CD8-positive, alpha-beta memory T cell (primary cell): Measurements from ENCODE around the gene DCLK3. TPM values are rescaled to one million over a fixed set of nuclear protein-coding genes. Genes with fewer than 3 reads are reported as not detected.
A peak's percentile ranks its signal among the peaks of the same experiment; 100 is the strongest.

Experiments used
- CTCF ChIA-PET: fragments of 350-600 bp; sonication (Branson Sonifier 250); formaldehyde crosslinking; loops from one replicate; lab custom pipeline; 2021; ENCODE audit warnings: antibody characterized with exemption; lab: Charles Lee
- POLR2A ChIA-PET: fragments of 350-600 bp; sonication (Branson Sonifier 250); formaldehyde crosslinking; loops from one replicate; lab custom pipeline; 2021; ENCODE audit warnings: antibody characterized with exemption; lab: Charles Lee
- DNase-seq, 5 donors: peaks; one replicate each; pipeline versions ENCODE4 v3.0.0 to v3.0.0-alpha.2; 2020 to 2022; ENCODE audit warnings: mixed read lengths in 1 of 5
- H3K27ac ChIP-seq: one replicate; pipeline ENCODE4 v1.7.0; 2013; ENCODE audit warnings: low read depth, mild to moderate bottlenecking, low read length, moderate library complexity
- H3K27me3 ChIP-seq: 2 replicates; pipeline ENCODE4 v1.7.0; 2013; ENCODE audit warnings: low read length, mild to moderate bottlenecking; ENCODE audit not compliant: insufficient read depth, poor library complexity, severe bottlenecking
- H3K36me3 ChIP-seq: 2 replicates; pipeline ENCODE4 v1.7.0; 2013; ENCODE audit warnings: mild to moderate bottlenecking, low read length, moderate library complexity; ENCODE audit not compliant: insufficient read depth
- H3K4me1 ChIP-seq: 2 replicates; pipeline ENCODE4 v1.7.0; 2013; ENCODE audit warnings: mild to moderate bottlenecking, low read length, moderate library complexity; ENCODE audit not compliant: insufficient read depth
- H3K4me3 ChIP-seq: 2 replicates; pipeline ENCODE4 v1.7.0; 2013; ENCODE audit warnings: mild to moderate bottlenecking, low read length
- H3K9me3 ChIP-seq: 2 replicates; pipeline ENCODE4 v1.7.0; 2013; ENCODE audit warnings: mild to moderate bottlenecking, low read length
- H3K27ac Mint-ChIP-seq, 8 donors: one replicate each; pipeline ENCODE4 v1.8.0; 2020 to 2021; ENCODE audit warnings: mixed read lengths in 8 of 8, mild to moderate bottlenecking in 6 of 8, inconsistent platforms in 3 of 8, moderate library complexity in 3 of 8
- H3K27me3 Mint-ChIP-seq, 2 donors: one replicate each; pipeline ENCODE4 v1.8.0; 2020 to 2021; ENCODE audit warnings: mixed read lengths in 2 of 2, mild to moderate bottlenecking in 1 of 2, moderate library complexity in 1 of 2
- H3K36me3 Mint-ChIP-seq, 3 donors: one replicate each; pipeline ENCODE4 v1.8.0; 2020 to 2021; ENCODE audit warnings: mixed read lengths in 3 of 3, inconsistent platforms in 1 of 3, mild to moderate bottlenecking in 1 of 3
- H3K4me1 Mint-ChIP-seq, 3 donors: one replicate each; pipeline ENCODE4 v1.8.0; 2020 to 2021; ENCODE audit warnings: mixed read lengths in 3 of 3, inconsistent platforms in 1 of 3, mild to moderate bottlenecking in 1 of 3
- H3K4me3 Mint-ChIP-seq, 7 donors: one replicate each; pipeline ENCODE4 v1.8.0; 2020 to 2021; ENCODE audit warnings: mixed read lengths in 7 of 7, mild to moderate bottlenecking in 6 of 7, moderate library complexity in 4 of 7, inconsistent platforms in 2 of 7
- H3K9me3 Mint-ChIP-seq, 5 donors: one replicate each; pipeline ENCODE4 v1.8.0; 2020 to 2022; ENCODE audit warnings: mixed read lengths in 5 of 5, mild to moderate bottlenecking in 3 of 5, moderate library complexity in 2 of 5, inconsistent platforms in 1 of 5
- polyA plus RNA-seq: library from polyadenylated mRNA; unstranded; fragments of 300-500 nt; fragmentation: Illumina TruSeq; gene quantifications from one replicate; pipeline ENCODE4 v1.2.3, GENCODE V29; 2021
- total RNA-seq, 2 experiments: library from RNA; stranded (reverse); gene quantifications; one replicate each; pipeline ENCODE4 v1.2.3, GENCODE V29; 2021

The DCLK3 gene
- total and polyA plus RNA-seq, 3 experiments from 2014 or later = not detected

DNA sequence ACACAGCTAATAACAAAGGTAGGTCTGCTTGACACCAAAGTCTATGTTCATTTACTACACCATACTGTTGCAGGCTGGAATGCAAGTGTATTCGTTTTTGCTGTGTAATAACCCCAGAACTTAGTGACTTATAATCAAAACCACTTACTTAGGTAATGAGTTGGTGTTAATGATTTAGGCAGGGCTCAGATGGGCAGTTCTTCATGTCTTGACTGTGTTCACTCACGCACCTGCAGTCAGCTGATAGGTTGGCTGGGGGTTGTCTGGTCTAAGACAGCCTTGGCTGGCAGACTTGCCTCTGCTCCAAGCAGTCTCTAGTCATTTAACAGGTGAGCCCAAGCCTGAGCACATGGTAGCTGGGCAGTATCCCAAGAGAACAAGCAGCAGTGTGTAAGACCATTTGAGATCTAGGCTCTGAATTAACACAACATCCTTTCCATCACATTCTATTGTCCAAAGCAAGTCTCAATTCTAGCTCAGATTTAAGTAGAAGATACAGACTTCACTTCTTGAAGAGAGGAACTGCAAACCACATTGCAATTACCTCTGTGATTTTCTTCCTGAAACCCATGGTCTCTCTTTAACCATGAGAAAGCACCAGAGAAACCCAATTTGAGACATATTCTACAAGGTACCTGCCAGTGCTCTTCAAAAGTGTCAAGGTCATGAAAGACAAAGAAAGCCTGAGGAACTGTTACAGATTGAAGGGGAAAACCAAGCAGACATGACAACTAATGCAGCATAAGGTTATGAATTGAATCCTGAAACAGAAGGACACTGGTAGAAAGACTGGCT lies 13.3 kb upstream of the DCLK3 start:
- H3K4me3 Mint-ChIP-seq = no peak overlapping the region
- Histone ChIP-seq H3K36me3 (no peaks in the 10 kb centered on the region), H3K9me3 (no peaks in the 10 kb centered on the region), H3K27ac (no peak overlapping the region), H3K4me3 (no peak overlapping the region), H3K4me1 (no peaks in the 10 kb centered on the region), H3K27me3 (no peaks in the 10 kb centered on the region)
- DNase-seq = no peak
- H3K27ac Mint-ChIP-seq = no peak overlapping the region
- POLR2A ChIA-PET = no interaction called here
- no peaks in the 10 kb centered on the region for H3K4me1 Mint-ChIP-seq
- H3K27me3 Mint-ChIP-seq = peaks cover 0 to 5% of the 10 kb centered on the region in 2 donors
- peaks cover 0 to 2% (median 0%) of the 10 kb centered on the region in 3 donors for H3K36me3 Mint-ChIP-seq
- CTCF ChIA-PET = no interaction called here
- H3K9me3 Mint-ChIP-seq = peaks cover 0 to 3% (median 0%) of the 10 kb centered on the region in 5 donors

DNA sequence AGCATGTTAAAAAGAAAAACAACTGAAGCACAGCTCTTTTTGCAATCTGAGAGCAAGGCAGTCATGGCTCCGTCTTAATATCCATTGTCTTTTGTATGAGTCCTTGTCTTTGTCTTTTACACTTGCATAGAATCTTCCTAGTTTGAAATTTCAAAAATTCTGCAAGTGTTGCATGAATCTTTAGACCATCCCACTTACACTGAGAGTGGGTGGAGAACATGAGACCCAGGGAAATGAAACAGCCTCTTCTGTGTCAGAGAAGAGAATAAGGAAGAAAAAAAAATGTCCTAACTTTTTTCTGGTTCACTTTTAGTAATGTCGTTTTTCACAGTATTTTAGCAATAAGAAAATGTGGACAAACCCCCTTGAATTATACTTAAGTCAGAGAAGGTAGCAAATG lies 12.1 kb upstream of the DCLK3 start:
- CTCF ChIA-PET = no interaction called here
- H3K9me3 Mint-ChIP-seq = peaks cover 0 to 3% (median 0%) of the 10 kb centered on the region in 5 donors
- peaks cover 0 to 2% (median 0%) of the 10 kb centered on the region in 3 donors for H3K36me3 Mint-ChIP-seq
- Histone ChIP-seq H3K9me3 (no peaks in the 10 kb centered on the region), H3K27ac (no peak overlapping the region), H3K27me3 (no peaks in the 10 kb centered on the region), H3K4me3 (no peak overlapping the region), H3K4me1 (no peaks in the 10 kb centered on the region), H3K36me3 (no peaks in the 10 kb centered on the region)
- no peak for DNase-seq
- POLR2A ChIA-PET = no interaction called here
- H3K27ac Mint-ChIP-seq = no peak overlapping the region
- H3K27me3 Mint-ChIP-seq = peaks cover 0 to 5% of the 10 kb centered on the region in 2 donors
- H3K4me1 Mint-ChIP-seq = no peaks in the 10 kb centered on the region
- no peak overlapping the region for H3K4me3 Mint-ChIP-seq

DNA sequence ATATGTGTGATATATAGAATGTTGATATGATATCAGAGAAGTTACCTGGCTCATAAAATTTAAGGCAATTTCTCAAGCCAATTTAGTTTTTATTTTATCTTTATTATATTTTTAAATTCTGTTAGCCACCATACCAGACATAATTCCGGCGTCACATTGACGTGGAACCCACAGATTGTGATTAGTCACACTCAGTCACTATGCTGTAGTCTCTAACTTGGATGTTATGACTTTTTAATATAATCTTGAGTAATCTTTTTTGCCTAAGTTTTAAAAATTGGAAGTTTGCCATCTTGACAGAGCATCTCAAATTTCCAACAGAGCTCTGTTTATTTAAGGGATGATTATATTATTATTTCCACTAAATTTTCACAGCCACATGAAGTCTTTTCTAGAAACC lies 9.7 kb upstream of the DCLK3 start:
- Histone ChIP-seq H3K9me3 (no peaks in the 10 kb centered on the region), H3K27ac (no peak overlapping the region), H3K36me3 (no peaks in the 10 kb centered on the region), H3K27me3 (no peaks in the 10 kb centered on the region), H3K4me3 (no peak overlapping the region), H3K4me1 (no peaks in the 10 kb centered on the region)
- H3K4me1 Mint-ChIP-seq = no peaks in the 10 kb centered on the region
- H3K9me3 Mint-ChIP-seq = no peaks in the 10 kb centered on the region
- DNase-seq = no peak
- H3K36me3 Mint-ChIP-seq = no peaks in the 10 kb centered on the region
- H3K4me3 Mint-ChIP-seq = no peak overlapping the region
- peaks cover 2 to 17% of the 10 kb centered on the region in 2 donors for H3K27me3 Mint-ChIP-seq
- no peak overlapping the region for H3K27ac Mint-ChIP-seq
- POLR2A ChIA-PET = no interaction called here
- CTCF ChIA-PET = no interaction called here

DNA sequence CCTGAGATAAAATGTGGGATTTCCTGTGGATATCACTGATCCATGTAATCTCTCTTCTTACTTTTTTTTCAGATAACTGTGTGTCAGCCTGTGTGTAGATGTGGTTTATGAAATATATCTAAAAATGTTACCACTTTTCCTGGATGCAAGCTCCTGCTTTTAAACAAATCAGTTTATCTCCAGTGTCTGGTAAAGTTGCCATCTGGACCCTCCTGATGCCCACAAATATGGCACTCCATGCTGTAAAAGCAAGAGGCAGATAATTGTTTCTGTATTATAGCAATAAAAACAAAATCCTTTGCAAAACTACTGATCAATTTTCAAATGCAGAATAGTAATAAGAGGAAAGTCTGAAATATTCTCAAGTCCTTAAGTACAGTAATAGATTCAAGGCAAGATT lies 7.6 kb upstream of the DCLK3 start:
- Histone ChIP-seq H3K27me3 (no peaks in the 10 kb centered on the region), H3K36me3 (no peaks in the 10 kb centered on the region), H3K4me3 (no peak overlapping the region), H3K27ac (no peak overlapping the region), H3K4me1 (no peaks in the 10 kb centered on the region), H3K9me3 (no peaks in the 10 kb centered on the region)
- H3K27me3 Mint-ChIP-seq = peaks cover 12 to 36% of the 10 kb centered on the region in 2 donors
- no peak overlapping the region for H3K4me3 Mint-ChIP-seq
- H3K27ac Mint-ChIP-seq = no peak overlapping the region
- no peak for DNase-seq
- ChIA-PET POLR2A (no interaction called here), CTCF (no interaction called here)
- H3K9me3 Mint-ChIP-seq = no peaks in the 10 kb centered on the region
- H3K4me1 Mint-ChIP-seq = no peaks in the 10 kb centered on the region
- H3K36me3 Mint-ChIP-seq = no peaks in the 10 kb centered on the region

DNA sequence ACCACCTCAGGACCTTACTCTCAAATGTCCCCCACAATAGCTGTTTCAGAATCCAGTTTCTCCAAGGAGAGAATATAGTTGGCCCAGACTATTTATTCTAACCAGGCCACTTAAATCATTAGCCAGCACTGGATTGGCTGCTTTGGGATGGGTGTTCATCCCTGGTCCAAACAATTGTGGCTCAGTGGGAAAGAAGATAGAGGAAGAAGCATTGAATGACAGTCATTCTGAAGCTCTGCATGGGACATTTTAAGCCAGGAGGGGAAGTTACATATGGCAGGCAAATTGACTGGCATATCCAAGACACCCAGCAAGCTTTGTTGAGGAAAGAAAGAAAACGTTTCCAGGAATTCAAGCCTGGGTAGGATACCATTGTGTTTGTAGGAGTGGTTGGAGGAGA lies 5.6 kb upstream of the DCLK3 start:
- Histone ChIP-seq H3K4me1 (no peaks in the 10 kb centered on the region), H3K27me3 (peaks cover 4% of the 10 kb centered on the region), H3K27ac (no peak overlapping the region), H3K4me3 (no peak overlapping the region), H3K9me3 (no peaks in the 10 kb centered on the region), H3K36me3 (no peaks in the 10 kb centered on the region)
- Mint-ChIP-seq H3K4me3 (no peak overlapping the region), H3K27me3 (peaks cover 22 to 55% of the 10 kb centered on the region in 2 donors), H3K9me3 (no peaks in the 10 kb centered on the region), H3K27ac (no peak overlapping the region), H3K4me1 (peaks cover 1 to 5% (median 3%) of the 10 kb centered on the region in 3 donors), H3K36me3 (no peaks in the 10 kb centered on the region)
- ChIA-PET POLR2A (no interaction called here), CTCF (no interaction called here)
- DNase-seq = no peak

DNA sequence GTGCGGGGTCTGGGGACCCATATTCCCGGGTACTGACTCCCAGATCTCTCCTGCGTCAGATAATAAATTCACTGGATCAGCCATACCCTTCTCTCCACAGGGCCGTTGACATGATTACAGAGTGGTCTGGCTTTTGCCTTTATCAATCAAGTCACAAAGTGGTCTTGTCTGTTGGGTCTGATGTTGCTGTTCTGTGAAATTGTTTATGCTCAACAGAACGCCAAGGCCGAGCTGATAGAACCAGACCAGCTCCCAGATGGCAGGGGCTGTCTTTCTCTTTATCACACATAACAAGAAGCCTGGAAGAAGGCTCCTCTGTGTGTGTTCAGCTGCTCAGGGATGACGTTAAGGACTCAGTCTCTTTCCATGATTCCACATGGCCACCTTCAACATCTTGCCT lies 751 bp upstream of the DCLK3 start:
- no peaks in the 10 kb centered on the region for H3K36me3 Mint-ChIP-seq
- H3K4me3 ChIP-seq = no peak overlapping the region
- no peaks in the 10 kb centered on the region for H3K4me1 ChIP-seq
- no peak overlapping the region for H3K27ac Mint-ChIP-seq
- CTCF ChIA-PET = no interaction called here
- peaks cover 13% of the 10 kb centered on the region for H3K27me3 ChIP-seq
- no peak overlapping the region for H3K4me3 Mint-ChIP-seq
- H3K27me3 Mint-ChIP-seq = peaks cover 45 to 84% of the 10 kb centered on the region in 2 donors
- H3K36me3 ChIP-seq = no peaks in the 10 kb centered on the region
- no peaks in the 10 kb centered on the region for H3K9me3 Mint-ChIP-seq
- DNase-seq = no peak
- H3K4me1 Mint-ChIP-seq = peaks cover 5 to 10% (median 7%) of the 10 kb centered on the region in 3 donors
- no peaks in the 10 kb centered on the region for H3K9me3 ChIP-seq
- H3K27ac ChIP-seq = no peak overlapping the region
- POLR2A ChIA-PET = no interaction called here

DNA sequence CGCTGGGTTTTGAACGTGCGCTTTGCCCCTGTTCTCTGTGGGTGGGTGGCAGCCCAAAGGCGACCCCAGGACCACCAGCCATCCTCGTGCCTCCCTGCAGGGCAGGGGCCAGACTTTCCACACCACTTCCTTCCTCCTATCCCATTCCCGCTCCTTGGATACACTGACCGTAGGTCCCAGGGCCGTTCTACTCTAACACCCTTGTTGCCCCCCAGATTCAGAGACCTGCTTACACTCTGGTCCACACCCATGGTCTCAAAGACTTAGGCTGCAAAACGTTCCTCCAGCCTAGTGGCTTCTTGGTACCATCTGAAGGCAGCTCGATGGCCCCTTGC lies 318 bp upstream of the DCLK3 start:
- H3K27ac Mint-ChIP-seq = no peak overlapping the region
- POLR2A ChIA-PET = no interaction called here

DNA sequence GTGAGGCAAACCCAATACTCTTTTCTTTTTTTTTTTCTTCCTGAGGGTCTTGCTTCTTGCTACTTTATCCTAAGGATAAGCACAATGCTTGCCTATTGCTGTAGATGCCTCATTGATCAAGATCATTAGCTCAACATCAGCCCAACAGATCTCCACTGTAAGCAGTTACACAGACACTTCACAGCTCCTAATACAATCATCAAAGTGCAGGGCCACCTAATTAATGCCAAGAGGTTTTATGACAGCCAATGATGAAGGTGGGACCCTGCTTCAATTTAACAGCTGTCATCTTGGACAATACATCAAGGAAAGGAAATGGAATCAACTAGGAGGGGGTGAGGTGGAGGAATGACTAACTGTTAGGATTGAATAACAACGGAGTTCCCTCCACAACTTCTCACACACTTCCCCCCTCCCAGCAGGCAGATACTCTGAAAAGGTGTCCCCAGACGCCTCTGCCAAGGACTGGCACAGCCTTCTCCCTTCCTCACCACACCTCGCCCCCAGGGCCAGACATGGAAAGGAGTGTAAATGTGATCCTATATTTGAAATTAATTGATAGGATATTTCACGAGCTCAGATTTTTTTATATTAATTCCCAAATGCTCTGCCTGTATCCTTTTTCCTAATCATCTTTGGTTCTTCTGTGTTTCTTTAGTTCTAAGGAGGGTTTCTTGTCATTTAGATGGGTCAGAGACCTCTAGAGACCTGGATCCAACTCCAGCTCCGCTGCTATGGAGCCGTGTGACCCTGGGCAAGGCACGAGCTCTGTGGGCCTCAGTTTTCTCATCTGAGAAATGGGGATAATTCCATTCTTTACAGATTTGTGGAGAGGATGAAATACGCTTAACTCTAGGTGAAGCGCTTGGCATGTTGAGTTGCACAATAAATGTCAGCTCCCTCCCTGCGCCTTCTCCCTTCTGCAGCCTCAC lies 1.2 kb downstream of the DCLK3 start:
- Histone ChIP-seq H3K9me3 (no peaks in the 10 kb centered on the region), H3K4me3 (no peak overlapping the region), H3K27me3 (peaks cover 13% of the 10 kb centered on the region), H3K4me1 (no peaks in the 10 kb centered on the region), H3K36me3 (no peaks in the 10 kb centered on the region), H3K27ac (no peak overlapping the region)
- ChIA-PET POLR2A (no interaction called here), CTCF (no interaction called here)
- DNase-seq = no peak
- H3K27ac Mint-ChIP-seq = no peak overlapping the region
- no peaks in the 10 kb centered on the region for H3K9me3 Mint-ChIP-seq
- H3K4me1 Mint-ChIP-seq = peaks cover 5 to 10% (median 7%) of the 10 kb centered on the region in 3 donors
- no peaks in the 10 kb centered on the region for H3K36me3 Mint-ChIP-seq
- H3K4me3 Mint-ChIP-seq = peak overlapping the region in 4 of 7 donors; percentile 3 to 70 (median 28)
- peaks cover 41 to 81% of the 10 kb centered on the region in 2 donors for H3K27me3 Mint-ChIP-seq

More for the DNA sequence above, 318 bp upstream of the DCLK3 start:
- no peaks in the 10 kb centered on the region for H3K9me3 Mint-ChIP-seq
- H3K4me1 Mint-ChIP-seq = peaks cover 5 to 10% (median 7%) of the 10 kb centered on the region in 3 donors
- peak overlapping the region in 6 of 7 donors; percentile 16 to 74 (median 38) for H3K4me3 Mint-ChIP-seq
- H3K27me3 Mint-ChIP-seq = peaks cover 46 to 88% of the 10 kb centered on the region in 2 donors
- CTCF ChIA-PET = no interaction called here
- H3K27ac ChIP-seq = no peak overlapping the region
- no peak overlapping the region for H3K4me3 ChIP-seq
- H3K4me1 ChIP-seq = no peaks in the 10 kb centered on the region
- H3K9me3 ChIP-seq = no peaks in the 10 kb centered on the region
- H3K36me3 Mint-ChIP-seq = no peaks in the 10 kb centered on the region
- no peak for DNase-seq
- no peaks in the 10 kb centered on the region for H3K36me3 ChIP-seq
- peaks cover 13% of the 10 kb centered on the region for H3K27me3 ChIP-seq
